ENCODE results near the gene PLB1.

The PLB1 gene

GRCh38 chr2:28453396-28453795 is 42.5 kb upstream of the PLB1 start:
- no peak for TF ChIP-seq CTCF (IDR thresholded peaks at IDR 0.05; ENCODE audit: low read depth, low read length)
- H3K27ac ChIP-seq = no peak overlapping the region

GRCh38 chr2:28454016-28454930 is 41.6 kb upstream of the PLB1 start:
- no peak for DNase-seq
- H3K36me3 ChIP-seq = no peaks in the 10 kb centered on the region
- H3K9me3 ChIP-seq (ENCODE audit: severe bottlenecking) = no peaks in the 10 kb centered on the region
- H3K4me3 ChIP-seq (ENCODE audit: low read depth, low read length) = no peak overlapping the region
- no peak for TF ChIP-seq CTCF (IDR thresholded peaks at IDR 0.05; ENCODE audit: low read depth, low read length)
- H3K27me3 ChIP-seq (ENCODE audit: insufficient read depth, low read depth, severe bottlenecking) = no peaks in the 10 kb centered on the region
- no peak overlapping the region for H3K27ac ChIP-seq

More at GRCh38 chr2:28453396-28453795, 42.5 kb upstream of the PLB1 start:
- Histone ChIP-seq H3K36me3 (no peaks in the 10 kb centered on the region), H3K9me3 (ENCODE audit: severe bottlenecking) (no peaks in the 10 kb centered on the region), H3K27me3 (ENCODE audit: insufficient read depth, low read depth, severe bottlenecking) (no peaks in the 10 kb centered on the region), H3K4me3 (ENCODE audit: low read depth, low read length) (no peak overlapping the region)
- no peak for DNase-seq

- Histone ChIP-seq H3K4me3 (ENCODE audit: low read depth, low read length) (no peak overlapping the region), H3K9me3 (ENCODE audit: severe bottlenecking) (no peaks in the 10 kb centered on the region), H3K36me3 (no peaks in the 10 kb centered on the region), H3K27me3 (ENCODE audit: insufficient read depth, low read depth, severe bottlenecking) (no peaks in the 10 kb centered on the region), H3K27ac (no peak overlapping the region)
- TF ChIP-seq CTCF (IDR thresholded peaks at IDR 0.05; ENCODE audit: low read depth, low read length) = 0 out of 2 replicates have a peak, but pooled peaks have one; percentile 23
- DNase-seq = no peak
These were observed 38.6 kb upstream of the PLB1 start for GRCh38 chr2:28457237-28457636.

GRCh38 chr2:28461056-28461455 is 34.8 kb upstream of the PLB1 start:
- Histone ChIP-seq H3K4me3 (ENCODE audit: low read depth, low read length) (no peak overlapping the region), H3K36me3 (no peaks in the 10 kb centered on the region), H3K27ac (no peak overlapping the region), H3K27me3 (ENCODE audit: insufficient read depth, low read depth, severe bottlenecking) (no peaks in the 10 kb centered on the region), H3K9me3 (ENCODE audit: severe bottlenecking) (peaks cover 2% of the 10 kb centered on the region)
- DNase-seq = no peak
- TF ChIP-seq CTCF (IDR thresholded peaks at IDR 0.05; ENCODE audit: low read depth, low read length) = no peak

GRCh38 chr2:28462122-28462521 is 33.7 kb upstream of the PLB1 start:
- H3K27me3 ChIP-seq (ENCODE audit: insufficient read depth, low read depth, severe bottlenecking) = no peaks in the 10 kb centered on the region
- no peak overlapping the region for H3K4me3 ChIP-seq (ENCODE audit: low read depth, low read length)
- no peaks in the 10 kb centered on the region for H3K36me3 ChIP-seq
- TF ChIP-seq CTCF (IDR thresholded peaks at IDR 0.05; ENCODE audit: low read depth, low read length) = no peak
- H3K27ac ChIP-seq = no peak overlapping the region
- DNase-seq = no peak
- H3K9me3 ChIP-seq (ENCODE audit: severe bottlenecking) = peaks cover 2% of the 10 kb centered on the region

All from WERI-Rb-1 (cell line).